IPS-NIHi7 (cell line): ENCODE measurements around the gene SRRM4.
A peak's percentile ranks its signal among the peaks of the same experiment; 100 is the strongest.
"Not testable (repeated sequence)": the region's sequence is repeated elsewhere in the genome, so short reads cannot be mapped to it uniquely, and the experiment has no call there.

ENCODE experiments used
- DNase-seq: peaks from one replicate; pipeline ENCODE4 v3.0.0; 2012; ENCODE audit warnings: mixed read lengths; ENCODE audit errors: extremely low spot score

Gene SRRM4

GRCh38 chr12:119008691-119009221 is 27.4 kb downstream of the SRRM4 start:
- peak; percentile 28 for DNase-seq

DNA sequence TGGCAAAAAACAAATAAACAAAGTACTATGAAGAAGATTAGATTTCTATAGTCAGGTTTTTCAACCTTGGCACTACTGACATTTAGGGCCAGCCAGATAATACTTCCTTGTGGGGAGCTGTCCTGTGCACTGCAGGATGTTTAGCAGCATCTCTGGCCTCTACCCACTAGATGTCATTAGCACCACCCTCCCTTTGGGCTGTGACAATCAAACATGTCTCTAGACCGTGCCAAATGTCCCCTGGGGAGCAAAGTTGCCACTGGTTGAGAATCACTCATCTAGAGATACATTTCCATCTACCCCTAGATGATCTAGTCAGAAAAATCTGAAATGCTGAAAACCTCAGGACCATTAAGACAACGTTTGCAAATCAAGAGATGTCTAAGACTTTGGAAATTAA is 29.9 kb downstream of the SRRM4 start:
- DNase-seq, result no peak

- no peak for DNase-seq
Measured at GRCh38 chr12:119012179-119012578, 30.8 kb downstream of the SRRM4 start.

DNA sequence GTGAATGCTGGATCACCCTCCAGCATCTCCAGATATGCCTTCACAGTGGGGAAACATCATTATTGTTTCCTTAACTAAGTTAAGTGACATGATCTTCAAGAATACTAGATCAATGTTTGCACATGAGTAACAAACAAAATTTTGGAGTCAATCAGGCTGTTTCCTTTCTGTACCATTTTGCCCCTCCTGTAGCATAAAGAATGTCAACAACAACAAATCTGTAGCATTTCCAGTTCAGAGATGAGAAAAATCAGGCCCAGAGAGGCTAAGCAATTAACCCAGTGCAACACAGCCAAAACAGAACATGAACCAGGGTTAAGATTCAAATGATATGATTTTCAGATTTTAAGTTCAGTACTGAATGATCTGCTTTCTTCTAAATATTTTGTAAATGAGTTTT is 31.7 kb downstream of the SRRM4 start:
- no peak for DNase-seq

- DNase-seq, result no peak
Measured at GRCh38 chr12:119014368-119014767, 33.0 kb downstream of the SRRM4 start.

DNA sequence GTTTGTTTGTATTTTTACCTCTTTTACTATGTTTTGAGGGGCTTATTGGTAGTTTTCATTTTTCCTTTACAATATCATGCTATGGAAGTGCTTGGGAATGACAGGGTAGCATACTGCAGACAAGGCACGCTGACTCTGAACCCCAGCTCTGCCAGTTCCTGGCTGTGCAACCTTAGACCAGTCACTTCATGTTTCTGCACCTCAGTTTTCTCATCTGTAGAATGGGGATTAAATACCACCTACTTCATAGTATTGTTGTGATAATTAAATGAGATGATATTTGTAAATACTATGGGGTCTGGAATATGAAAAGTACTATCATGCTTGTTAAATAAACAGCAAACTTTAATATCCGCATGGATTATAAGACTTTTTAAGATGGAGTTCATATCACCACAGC is 35.4 kb downstream of the SRRM4 start:
- DNase-seq, result no peak

- no peak for DNase-seq
Measured at GRCh38 chr12:119019166-119019565, 37.8 kb downstream of the SRRM4 start.

DNA sequence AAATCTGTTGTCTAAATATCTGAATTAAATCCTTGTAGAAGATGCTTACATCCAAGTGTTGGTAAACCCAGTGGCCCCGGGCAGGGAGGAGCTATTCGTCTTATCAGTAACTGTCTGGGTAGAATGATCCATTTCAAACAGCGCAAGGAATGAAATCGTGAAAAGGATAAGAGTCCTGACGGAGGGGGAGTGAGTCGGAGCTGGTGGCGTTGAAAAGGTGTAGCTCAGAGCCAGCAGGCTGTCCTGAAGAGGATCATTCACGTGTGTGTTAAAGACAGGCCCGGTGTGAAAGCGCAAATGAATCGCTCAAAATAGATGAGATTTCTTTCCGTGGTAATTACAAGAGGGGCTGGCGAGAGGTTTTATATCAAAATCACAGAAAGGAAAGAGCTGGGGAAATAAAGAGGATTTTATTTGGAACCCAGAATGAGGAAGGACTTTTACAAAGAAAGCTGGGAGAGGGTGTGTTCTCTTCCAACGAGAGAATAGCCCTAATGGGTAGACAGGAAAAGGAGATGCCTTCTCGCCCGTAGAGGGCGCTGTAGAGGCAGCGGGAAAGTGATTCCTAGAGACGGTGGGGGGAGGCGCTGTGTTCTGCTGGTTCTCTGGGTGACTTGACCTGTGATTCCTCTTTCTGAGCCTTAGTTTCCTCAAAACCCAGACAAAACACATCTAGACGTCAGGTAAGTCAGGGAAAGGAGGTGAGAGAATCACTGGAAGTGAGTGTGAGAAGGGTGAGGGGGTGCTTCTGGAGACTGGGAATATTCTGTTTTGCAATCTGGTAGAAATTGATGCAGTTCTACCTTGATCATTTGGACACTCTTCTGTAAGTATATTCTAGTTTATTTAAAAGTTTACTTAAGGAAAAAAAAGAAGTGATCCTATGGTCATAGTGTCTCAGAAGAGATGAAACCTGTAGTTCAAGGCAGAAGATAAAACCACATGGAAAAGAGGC is 39.3 kb downstream of the SRRM4 start:
- peak; percentile 92 for DNase-seq

- DNase-seq, result no peak
Measured at GRCh38 chr12:119024356-119024755, 43.0 kb downstream of the SRRM4 start.

DNA sequence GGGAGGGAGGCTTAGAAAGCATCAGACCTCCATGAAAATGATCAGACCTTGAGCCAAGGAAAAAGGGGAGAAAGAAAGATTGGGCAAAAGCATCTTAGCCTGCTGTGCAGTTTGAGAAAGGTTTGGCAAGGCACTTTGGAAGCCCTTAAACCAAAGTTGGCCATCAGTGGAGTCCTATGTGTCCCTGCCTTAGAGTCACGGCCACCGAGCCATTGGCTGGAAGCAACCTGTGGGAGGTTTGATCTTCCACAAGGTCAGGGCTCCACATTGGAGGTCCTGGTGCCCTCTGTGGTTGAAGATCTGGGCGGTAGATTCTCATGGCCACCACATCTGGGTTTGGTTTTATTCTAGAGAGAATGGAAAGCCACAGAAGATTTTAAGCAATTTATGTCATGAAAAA is 44.4 kb downstream of the SRRM4 start:
- no peak for DNase-seq

- DNase-seq, result not testable (repeated sequence)
Measured at GRCh38 chr12:119033332-119033731, 52.0 kb downstream of the SRRM4 start.

- DNase-seq, result peak; percentile 80
Measured at GRCh38 chr12:119036878-119037825, 55.8 kb downstream of the SRRM4 start.

DNA sequence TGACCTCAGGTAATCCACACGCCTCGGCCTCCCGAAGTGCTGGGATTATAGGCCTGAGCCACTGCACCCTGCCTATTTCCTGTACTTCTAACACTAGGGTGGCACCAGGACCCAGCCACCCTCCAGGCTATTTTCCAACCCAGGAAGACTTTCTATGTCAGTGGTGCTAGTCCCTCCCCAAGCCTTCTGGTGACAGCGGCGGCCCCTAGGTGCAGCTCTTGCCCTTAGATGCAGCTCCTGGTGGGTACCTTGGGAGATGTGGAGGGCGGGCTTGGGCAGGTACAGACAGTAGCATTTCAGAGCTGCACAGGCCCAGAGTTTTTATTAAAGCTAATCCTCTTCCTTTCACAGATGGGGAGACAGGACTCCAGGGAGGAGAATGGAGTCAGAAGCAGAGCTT is 62.8 kb downstream of the SRRM4 start:
- no peak for DNase-seq

GRCh38 chr12:119047641-119048040 is 66.3 kb downstream of the SRRM4 start:
- DNase-seq, result no peak

GRCh38 chr12:119050663-119051062 is 69.3 kb downstream of the SRRM4 start:
- DNase-seq, result no peak

DNA sequence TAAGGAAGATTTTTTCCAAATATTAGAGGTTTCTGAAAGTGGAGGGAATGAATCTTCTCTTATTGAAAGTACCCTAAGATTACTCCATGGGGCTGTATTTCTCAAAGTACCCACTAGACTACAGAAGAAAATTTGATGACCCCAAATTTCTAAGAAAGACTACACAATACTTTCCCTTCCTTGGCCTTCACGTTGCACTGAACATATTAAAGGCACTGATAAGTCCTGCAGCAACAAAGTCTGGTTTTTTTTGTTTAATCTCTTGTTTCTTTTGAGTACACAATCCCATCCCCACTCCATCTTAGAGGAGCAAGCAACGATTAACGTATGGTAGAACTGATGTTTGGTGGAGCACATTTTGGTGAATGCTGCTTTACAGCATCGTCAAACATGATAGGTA is 70.1 kb downstream of the SRRM4 start:
- DNase-seq, result no peak

DNA sequence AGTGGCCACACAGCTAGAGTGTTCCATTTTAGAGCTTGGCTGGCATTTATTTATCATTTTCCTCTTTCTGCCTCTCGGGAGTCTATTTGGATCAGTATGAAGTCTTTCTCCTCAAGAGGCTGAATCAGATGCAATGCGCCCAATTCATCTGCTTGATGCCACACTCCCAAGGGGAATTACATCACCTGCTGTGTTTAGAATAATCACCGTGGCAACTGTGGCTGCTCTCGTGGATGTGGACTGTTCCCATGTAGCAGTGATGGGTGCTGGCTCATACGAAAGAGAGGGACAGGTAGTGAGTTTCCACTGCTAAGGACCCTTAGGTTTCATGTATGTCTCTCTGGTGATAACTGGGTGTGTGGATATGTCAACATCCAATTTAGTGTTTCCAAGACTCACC is 70.7 kb downstream of the SRRM4 start:
- no peak for DNase-seq

DNA sequence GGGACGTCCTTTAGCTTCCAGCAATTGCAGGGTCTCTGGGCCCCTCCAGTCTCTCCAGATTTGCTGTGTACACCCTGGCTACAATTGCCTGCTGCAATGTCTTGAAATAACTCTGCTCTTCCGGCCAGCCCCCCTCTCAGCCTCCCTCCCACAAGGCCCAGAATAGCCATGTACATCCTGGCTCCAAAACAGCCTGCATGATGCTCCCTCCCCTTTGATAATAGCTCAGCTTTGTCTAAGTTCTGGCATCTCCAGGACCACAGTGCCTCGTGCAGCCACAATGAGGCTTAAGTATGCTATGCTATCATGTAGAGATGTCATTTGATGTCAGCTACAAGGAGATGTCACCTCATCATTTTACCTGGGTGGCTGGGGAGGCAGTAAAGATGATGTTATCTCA is 74.6 kb downstream of the SRRM4 start:
- DNase-seq, result no peak

GRCh38 chr12:119060847-119061796 is 79.8 kb downstream of the SRRM4 start:
- peak; percentile 83 for DNase-seq

- DNase-seq, result no peak
Measured at GRCh38 chr12:119068129-119068856, 87.0 kb downstream of the SRRM4 start.
